SK-N-MC (cell line): ENCODE data around the gene RALGAPB.

Experiments
- EZH2 ChIP-seq: fragments of 200-600 bp; sonication (generic); IDR thresholded peaks from one replicate; pipeline ENCODE4 v1.6.1; 2017; ENCODE audit warnings: antibody characterized with exemption
- FOXP2 ChIP-seq: optimal IDR thresholded peaks from 2 replicates; pipeline ENCODE3; 2011; ENCODE audit warnings: mild to moderate bottlenecking, moderate library complexity; ENCODE audit not compliant: insufficient read depth; ENCODE audit errors: extremely low read length, control extremely low read depth
- POLR2AphosphoS5 ChIP-seq: IDR thresholded peaks from 2 replicates; pipeline ENCODE4 v1.6.1; 2012; ENCODE audit warnings: mild to moderate bottlenecking, low read depth, low read length, borderline replicate concordance

GRCh38 chr20:38454556-38455473, 17.8 kb upstream of the RALGAPB start:
- TF ChIP-seq POLR2AphosphoS5 (no peak), EZH2 (no peak), FOXP2 (no peak)
